NCI-H1048 (cell line): ENCODE measurements around the gene FOXN3.

Source experiments
- DNase-seq: peaks from one replicate; lab custom pipeline; 2025; lab: John Stamatoyannopoulos, UW

FOXN3 gene

GRCh38 chr14:89277203-89277602, 139.8 kb downstream of the FOXN3 start:
- DNase-seq, result no peak

GRCh38 chr14:89276424-89276975, 140.5 kb downstream of the FOXN3 start:
- no peak for DNase-seq

GRCh38 chr14:89270439-89271227, 146.4 kb downstream of the FOXN3 start:
- no peak for DNase-seq

- DNase-seq, result no peak
Measured at GRCh38 chr14:89269404-89269803, 147.6 kb downstream of the FOXN3 start.

GRCh38 chr14:89268514-89268913, 148.5 kb downstream of the FOXN3 start:
- DNase-seq, result no peak

- DNase-seq, result no peak
Measured at GRCh38 chr14:89267656-89268055, 149.4 kb downstream of the FOXN3 start.

GRCh38 chr14:89267163-89267562, 149.9 kb downstream of the FOXN3 start:
- DNase-seq, result no peak

GRCh38 chr14:89266754-89267153, 150.3 kb downstream of the FOXN3 start:
- DNase-seq, result no peak

GRCh38 chr14:89265234-89265633, 151.8 kb downstream of the FOXN3 start:
- no peak for DNase-seq

- no peak for DNase-seq
Measured at GRCh38 chr14:89264196-89264800, 152.7 kb downstream of the FOXN3 start.

- no peak for DNase-seq
Measured at GRCh38 chr14:89262041-89262440, 155.0 kb downstream of the FOXN3 start.

GRCh38 chr14:89260898-89261297, 156.1 kb downstream of the FOXN3 start:
- no peak for DNase-seq

GRCh38 chr14:89259951-89260609, 157.0 kb downstream of the FOXN3 start:
- no peak for DNase-seq

GRCh38 chr14:89258728-89259273, 158.2 kb downstream of the FOXN3 start:
- DNase-seq, result no peak

GRCh38 chr14:89256951-89257350, 160.1 kb downstream of the FOXN3 start:
- no peak for DNase-seq

- no peak for DNase-seq
Measured at GRCh38 chr14:89256283-89256682, 160.8 kb downstream of the FOXN3 start.

- DNase-seq, result no peak
Measured at GRCh38 chr14:89255852-89256251, 161.2 kb downstream of the FOXN3 start.

GRCh38 chr14:89255012-89255411, 162.0 kb downstream of the FOXN3 start:
- DNase-seq, result no peak

- DNase-seq, result no peak
Measured at GRCh38 chr14:89254166-89254909, 162.7 kb downstream of the FOXN3 start.

GRCh38 chr14:89252887-89253532, 164.0 kb downstream of the FOXN3 start:
- no peak for DNase-seq

GRCh38 chr14:89251061-89251460, 166.0 kb downstream of the FOXN3 start:
- no peak for DNase-seq
